ENCODE results near the gene MKNK1. TPM values are rescaled to one million over a fixed set of nuclear protein-coding genes. Genes with fewer than 3 reads are reported as not detected.

Gene MKNK1
- total RNA-seq, 1 donor from 2014 or later: 28.0 TPM

GRCh38 chr1:46635205-46635604 lies 31.1 kb upstream of the MKNK1 start:
- H3K27me3 Mint-ChIP-seq (ENCODE audit: low read depth): no peaks in the 10 kb centered on the region
- H3K27ac Mint-ChIP-seq (ENCODE audit: unreplicated experiment): no peak overlapping the region
- DNase-seq (ENCODE audit: low read depth, low spot score): no peak
- no peak overlapping the region for H3K4me3 Mint-ChIP-seq
- peaks cover 3% of the 10 kb centered on the region for H3K36me3 Mint-ChIP-seq (ENCODE audit: low read depth)
- no peak for TF ChIP-seq CTCF (conservative IDR thresholded peaks at IDR 0.05)
- no peaks in the 10 kb centered on the region for H3K9me3 Mint-ChIP-seq
- no peaks in the 10 kb centered on the region for H3K4me1 Mint-ChIP-seq

- Mint-ChIP-seq H3K9me3 (no peaks in the 10 kb centered on the region), H3K36me3 (ENCODE audit: low read depth) (peaks cover 8% of the 10 kb centered on the region), H3K4me3 (no peak overlapping the region), H3K27ac (ENCODE audit: unreplicated experiment) (no peak overlapping the region), H3K27me3 (ENCODE audit: low read depth) (no peaks in the 10 kb centered on the region), H3K4me1 (no peaks in the 10 kb centered on the region)
- DNase-seq (ENCODE audit: low read depth, low spot score): no peak
- TF ChIP-seq CTCF (conservative IDR thresholded peaks at IDR 0.05): no peak
Measured at GRCh38 chr1:46630719-46631118, 26.7 kb upstream of the MKNK1 start.

- TF ChIP-seq CTCF (conservative IDR thresholded peaks at IDR 0.05): no peak
- DNase-seq (ENCODE audit: low read depth, low spot score): no peak
- Mint-ChIP-seq H3K4me1 (peaks cover 7% of the 10 kb centered on the region), H3K27ac (ENCODE audit: unreplicated experiment) (no peak overlapping the region), H3K4me3 (no peak overlapping the region), H3K27me3 (ENCODE audit: low read depth) (no peaks in the 10 kb centered on the region), H3K9me3 (no peaks in the 10 kb centered on the region), H3K36me3 (ENCODE audit: low read depth) (peaks cover 8% of the 10 kb centered on the region)
Measured at GRCh38 chr1:46623743-46624644, 19.9 kb upstream of the MKNK1 start.

GRCh38 chr1:46622344-46622743 lies 18.3 kb upstream of the MKNK1 start:
- no peak overlapping the region for H3K4me3 Mint-ChIP-seq
- peaks cover 2% of the 10 kb centered on the region for H3K36me3 Mint-ChIP-seq (ENCODE audit: low read depth)
- TF ChIP-seq CTCF (conservative IDR thresholded peaks at IDR 0.05): peak; percentile 52
- H3K4me1 Mint-ChIP-seq: peaks cover 13% of the 10 kb centered on the region
- no peak for DNase-seq (ENCODE audit: low read depth, low spot score)
- no peak overlapping the region for H3K27ac Mint-ChIP-seq (ENCODE audit: unreplicated experiment)
- no peaks in the 10 kb centered on the region for H3K9me3 Mint-ChIP-seq
- peaks cover 4% of the 10 kb centered on the region for H3K27me3 Mint-ChIP-seq (ENCODE audit: low read depth)

- Mint-ChIP-seq H3K9me3 (no peaks in the 10 kb centered on the region), H3K27me3 (ENCODE audit: low read depth) (peaks cover 4% of the 10 kb centered on the region), H3K36me3 (ENCODE audit: low read depth) (peaks cover 2% of the 10 kb centered on the region), H3K4me3 (no peak overlapping the region), H3K4me1 (peaks cover 17% of the 10 kb centered on the region), H3K27ac (ENCODE audit: unreplicated experiment) (no peak overlapping the region)
- no peak for TF ChIP-seq CTCF (conservative IDR thresholded peaks at IDR 0.05)
- DNase-seq (ENCODE audit: low read depth, low spot score): no peak
Measured at GRCh38 chr1:46621930-46622329, 17.9 kb upstream of the MKNK1 start.

Measured in neural crest cell (in vitro differentiated cells).